ENCODE results near the gene TAS2R14. TPM values are rescaled to one million over a fixed set of nuclear protein-coding genes. Genes with fewer than 3 reads are reported as not detected.
A peak's percentile ranks its signal among the peaks of the same experiment; 100 is the strongest.

Gene TAS2R14
- total and polyA plus RNA-seq, 2 of the 13 experiments (the other 11 are each of a cell fraction or from before 2014, with no cell fraction given), result 1.1 to 2.3 TPM

GRCh38 chr12:10891937-10892336 lies 47.1 kb downstream of the TAS2R14 start (continued):
- TF ChIP-seq THAP8 (CRISPR knock-in tag; IDR thresholded peaks at IDR 0.05; ENCODE audit: borderline replicate concordance) (no peak), ZSCAN30 (CRISPR knock-in tag; IDR thresholded peaks at IDR 0.05) (no peak), ZC3H4 (CRISPR knock-in tag; IDR thresholded peaks at IDR 0.05; ENCODE audit: borderline replicate concordance) (no peak), ZNF207 (IDR thresholded peaks at IDR 0.05; ENCODE audit: borderline replicate concordance) (no peak), TERF1 (CRISPR knock-in tag; IDR thresholded peaks at IDR 0.05) (no peak), PHF21A (CRISPR knock-in tag; IDR thresholded peaks at IDR 0.05) (peak; percentile 90), ZNF772 (CRISPR knock-in tag; IDR thresholded peaks at IDR 0.05) (peak; percentile 96), ZNF263 (CRISPR knock-in tag; IDR thresholded peaks at IDR 0.05) (no peak), SP140L (CRISPR knock-in tag; IDR thresholded peaks at IDR 0.05; ENCODE audit: borderline replicate concordance) (peak; percentile 54; the same call in 1 of the 2 replicates), KAT7 (CRISPR knock-in tag; IDR thresholded peaks at IDR 0.05; ENCODE audit: borderline replicate concordance) (peak; percentile 64; the same call in 1 of the 2 replicates), ZNF224 (CRISPR knock-in tag; IDR thresholded peaks at IDR 0.05) (no peak), ZSCAN31 (CRISPR knock-in tag; IDR thresholded peaks at IDR 0.05; ENCODE audit: low read depth) (peak; percentile 88), PCBP1 (IDR thresholded peaks at IDR 0.05; ENCODE audit: borderline replicate concordance, low read depth, low read length) (no peak), ZFP36 (IDR thresholded peaks at IDR 0.05; ENCODE audit: borderline replicate concordance, low read depth, low read length, partially characterized antibody) (no peak), POGZ (CRISPR knock-in tag; IDR thresholded peaks at IDR 0.05) (peak; percentile 99), ZSCAN5A (CRISPR knock-in tag; IDR thresholded peaks at IDR 0.05; ENCODE audit: borderline replicate concordance) (peak; percentile 98; the same call in 1 of the 2 replicates), ATF1 (CRISPR knock-in tag; IDR thresholded peaks at IDR 0.05) (no peak), MIER3 (CRISPR knock-in tag; IDR thresholded peaks at IDR 0.05; ENCODE audit: borderline replicate concordance) (peak; percentile 99), ZNF414 (CRISPR knock-in tag; IDR thresholded peaks at IDR 0.05) (peak; percentile 82; the same call in 1 of the 2 replicates), SRSF9 (IDR thresholded peaks at IDR 0.05; ENCODE audit: borderline replicate concordance, insufficient read depth, low read depth, low read length, poor library complexity, severe bottlenecking) (no peak), NONO (IDR thresholded peaks at IDR 0.05) (no peak), NONO (CRISPR knock-in tag; conservative IDR thresholded peaks at IDR 0.05) (peak; percentile 92), PRDM10 (CRISPR knock-in tag; IDR thresholded peaks at IDR 0.05; ENCODE audit: low read depth) (no peak)
